GM19328 (cell line): ENCODE measurements around the gene TMPRSS6.

Experiments used
- ATAC-seq: cut with Tn5 transposase; IDR thresholded peaks from one replicate; pipeline ENCODE4 v1.9.1; 2021; ENCODE audit warnings: mild to moderate bottlenecking, moderate library complexity; ENCODE audit not compliant: unreplicated experiment

TMPRSS6 gene

DNA sequence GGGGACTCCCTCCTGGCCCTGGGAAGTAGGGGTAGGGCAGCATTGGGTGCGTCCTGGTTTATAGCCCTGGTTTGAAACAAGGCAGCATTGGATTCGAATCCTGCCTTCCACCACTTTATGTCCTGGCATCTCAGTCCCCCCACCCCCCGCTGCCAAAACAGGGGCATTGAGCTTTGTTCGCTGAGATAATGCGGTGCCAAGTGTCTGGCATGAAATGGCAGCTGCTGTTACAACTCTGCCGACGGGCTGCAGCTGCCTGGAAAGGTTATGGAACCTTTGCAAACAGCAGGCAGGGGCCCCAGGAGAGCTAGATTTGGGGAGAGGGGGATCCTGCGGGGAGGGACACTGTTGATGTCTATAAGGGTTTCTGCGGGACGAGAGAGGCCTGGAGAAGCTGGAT, 92.2 kb downstream of the TMPRSS6 start:
- ATAC-seq = no peak

DNA sequence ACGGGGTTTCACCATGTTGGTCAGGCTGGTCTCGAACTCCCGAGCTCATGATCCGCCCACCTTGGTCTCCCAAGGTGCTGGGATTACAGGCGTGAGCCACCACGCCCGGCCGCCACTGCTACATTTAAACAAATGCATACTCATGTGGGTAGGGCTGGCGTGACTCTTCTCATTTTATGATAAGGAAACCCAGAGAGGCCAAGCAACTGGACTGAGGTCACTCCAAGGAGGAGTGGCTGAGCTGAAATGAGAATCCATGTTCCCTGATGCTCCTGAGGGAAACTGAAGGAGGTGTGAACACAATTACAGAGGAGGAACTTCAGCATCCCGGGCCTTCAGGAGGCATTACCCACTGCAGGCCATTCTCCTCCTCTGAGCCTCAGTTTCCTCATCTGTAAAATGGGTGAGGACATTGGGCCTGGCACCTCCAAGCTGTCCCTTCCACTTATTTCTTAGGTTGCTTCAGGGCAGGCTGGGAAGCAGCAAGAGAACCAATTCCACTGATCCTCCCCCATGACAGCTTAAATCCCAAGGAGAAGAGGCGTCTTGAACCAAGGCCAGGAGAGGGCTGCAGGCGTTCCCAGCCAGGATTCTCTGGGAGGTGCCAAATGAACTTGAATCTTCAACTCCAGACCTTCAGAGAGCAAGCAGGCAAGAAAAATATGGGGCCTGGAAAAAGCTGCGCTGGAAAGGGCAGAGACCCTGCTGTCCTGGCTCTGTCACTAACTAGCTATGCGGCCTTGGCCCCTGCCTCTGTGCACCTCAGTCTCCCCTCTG, 93.2 kb downstream of the TMPRSS6 start:
- no peak for ATAC-seq

DNA sequence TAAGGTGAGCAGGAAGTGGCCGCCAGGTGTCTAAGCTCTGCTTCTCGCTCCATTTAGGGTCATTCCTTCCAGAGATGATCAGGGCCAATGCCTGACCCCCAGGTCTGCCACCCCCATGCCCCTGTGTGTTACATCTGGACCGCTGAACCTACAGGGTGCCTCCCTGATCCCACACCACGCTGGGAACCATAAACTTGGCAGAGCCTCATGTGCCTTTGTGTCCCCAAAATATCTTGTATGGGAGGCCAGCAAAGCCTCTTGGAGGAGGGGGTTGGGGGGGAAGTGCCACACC, 94.0 kb downstream of the TMPRSS6 start:
- no peak for ATAC-seq
